HepG2 (cell line): Measurements from ENCODE around the gene CBLB. TPM values are rescaled to one million over a fixed set of nuclear protein-coding genes. Genes with fewer than 3 reads are reported as not detected.

Experiments
- AKAP8 ChIP-seq: sonication (generic); formaldehyde crosslinking; IDR thresholded peaks from 2 replicates; pipeline ENCODE4 v1.5.1; 2020; ENCODE audit warnings: mild to moderate bottlenecking, missing genetic modification reagents
- BCL3 ChIP-seq: sonication (generic); formaldehyde crosslinking; IDR thresholded peaks from 2 replicates; pipeline ENCODE4 v1.5.1; 2020; ENCODE audit warnings: mild to moderate bottlenecking, missing genetic modification reagents, moderate library complexity
- ETS1 ChIP-seq: sonication (generic); formaldehyde crosslinking; IDR thresholded peaks from 2 replicates; pipeline ENCODE4 v1.4.0; 2020; ENCODE audit warnings: missing genetic modification reagents
- KIAA2018 ChIP-seq: sonication (generic); formaldehyde crosslinking; IDR thresholded peaks from 2 replicates; pipeline ENCODE4 v1.5.0; 2020; ENCODE audit warnings: mild to moderate bottlenecking, missing genetic modification reagents, borderline replicate concordance
- PCBP1 ChIP-seq: fragments of 200-400 bp; formaldehyde crosslinking; IDR thresholded peaks from 2 replicates; pipeline ENCODE4 v1.6.1; 2017; ENCODE audit warnings: mild to moderate bottlenecking, low read depth, low read length, borderline replicate concordance
- RELA ChIP-seq: sonication (generic); formaldehyde crosslinking; IDR thresholded peaks from 2 replicates; pipeline ENCODE4 v1.4.0; 2020; ENCODE audit warnings: missing genetic modification reagents
- SOX5 ChIP-seq: IDR thresholded peaks from 2 replicates; pipeline ENCODE4 v1.6.1; 2016; ENCODE audit warnings: borderline replicate concordance
- STAT6 ChIP-seq: sonication (generic); formaldehyde crosslinking; IDR thresholded peaks from 2 replicates; pipeline ENCODE4 v1.4.0; 2020; ENCODE audit warnings: missing genetic modification reagents, mild to moderate bottlenecking, borderline replicate concordance
- polyA plus RNA-seq, 8 experiments: library from polyadenylated mRNA; depleted of rRNA in 3 of 8; stranded (reverse) in 7 of 8; unstranded in 1 of 8; fragments of >200 nt; fragmentation: Illumina TruSeq in 4 of 8; extraction: Trizol in 4 of 8; gene quantifications; 2 replicates each; pipeline versions ENCODE4 v1.2.1 to v1.2.3, GENCODE V29; 2011 to 2016; ENCODE audit warnings: low read depth in 4 of 8, missing spikeins in 1 of 8, mixed read lengths in 1 of 8; ENCODE audit not compliant: insufficient read depth in 1 of 8
- total RNA-seq, 5 experiments: library from RNA; depleted of rRNA; stranded (reverse); fragments of >200 nt; fragmentation: Illumina TruSeq; extraction: Trizol; gene quantifications; 2 replicates each; pipeline ENCODE4 v1.2.3, GENCODE V29; 2016; ENCODE audit warnings: low read depth in 1 of 5
- TF ChIP-seq, protein P1 (sequence below): IDR thresholded peaks from 2 replicates; pipeline ENCODE4 v1.4.0; 2020; ENCODE audit warnings: mild to moderate bottlenecking, missing genetic modification reagents

The CBLB gene
- total and polyA plus RNA-seq, 2 of the 13 experiments (the other 11 are each of a cell fraction or from before 2014, with no cell fraction given), result 9.8 to 16.4 TPM

DNA sequence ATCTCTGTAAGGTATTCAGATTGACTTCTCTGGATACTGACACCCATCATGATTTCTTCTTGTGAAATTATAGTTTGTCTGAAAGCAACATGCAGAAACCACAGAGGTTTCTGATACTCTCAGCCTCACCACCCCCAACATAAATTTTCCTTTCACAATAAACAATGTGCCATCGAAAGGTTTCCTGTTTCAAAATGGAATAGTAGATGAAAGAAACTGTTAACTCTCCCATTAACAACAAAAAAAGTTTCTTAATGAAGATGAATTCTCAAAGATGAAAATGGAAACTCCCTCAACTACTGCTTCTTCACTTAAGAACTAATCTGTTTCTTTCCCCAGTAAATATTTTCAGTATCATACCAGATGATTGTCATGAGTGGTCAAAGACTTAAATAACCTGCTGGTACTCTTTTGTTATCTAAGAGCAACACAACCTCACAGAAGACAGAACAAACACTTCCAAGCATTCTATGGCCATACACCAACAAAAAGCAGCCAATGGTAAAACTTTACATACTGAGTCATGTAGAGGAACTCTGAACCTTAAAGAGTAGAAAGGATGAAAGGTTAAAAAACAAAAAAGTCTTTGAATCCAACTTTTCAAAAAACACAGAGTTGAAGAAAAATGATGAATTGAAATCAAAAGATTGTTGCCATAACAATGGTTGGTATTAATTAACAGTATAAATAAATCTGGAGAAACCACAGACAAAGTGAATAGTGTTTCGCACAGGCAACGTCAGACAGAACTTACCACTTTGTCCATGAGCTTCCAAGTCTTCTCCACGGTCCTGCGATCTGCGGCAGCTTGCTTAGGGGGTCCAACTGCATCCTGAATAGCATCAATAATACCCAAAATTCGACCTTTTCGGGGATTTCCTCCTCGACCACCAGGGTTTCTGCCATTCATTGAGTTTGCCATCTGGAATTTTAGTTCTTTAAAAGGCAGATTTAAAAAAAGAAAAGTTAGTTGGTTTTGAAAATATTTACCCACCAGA is 1.9 kb downstream of the CBLB start (continued):
- TF ChIP-seq, protein P1, sequence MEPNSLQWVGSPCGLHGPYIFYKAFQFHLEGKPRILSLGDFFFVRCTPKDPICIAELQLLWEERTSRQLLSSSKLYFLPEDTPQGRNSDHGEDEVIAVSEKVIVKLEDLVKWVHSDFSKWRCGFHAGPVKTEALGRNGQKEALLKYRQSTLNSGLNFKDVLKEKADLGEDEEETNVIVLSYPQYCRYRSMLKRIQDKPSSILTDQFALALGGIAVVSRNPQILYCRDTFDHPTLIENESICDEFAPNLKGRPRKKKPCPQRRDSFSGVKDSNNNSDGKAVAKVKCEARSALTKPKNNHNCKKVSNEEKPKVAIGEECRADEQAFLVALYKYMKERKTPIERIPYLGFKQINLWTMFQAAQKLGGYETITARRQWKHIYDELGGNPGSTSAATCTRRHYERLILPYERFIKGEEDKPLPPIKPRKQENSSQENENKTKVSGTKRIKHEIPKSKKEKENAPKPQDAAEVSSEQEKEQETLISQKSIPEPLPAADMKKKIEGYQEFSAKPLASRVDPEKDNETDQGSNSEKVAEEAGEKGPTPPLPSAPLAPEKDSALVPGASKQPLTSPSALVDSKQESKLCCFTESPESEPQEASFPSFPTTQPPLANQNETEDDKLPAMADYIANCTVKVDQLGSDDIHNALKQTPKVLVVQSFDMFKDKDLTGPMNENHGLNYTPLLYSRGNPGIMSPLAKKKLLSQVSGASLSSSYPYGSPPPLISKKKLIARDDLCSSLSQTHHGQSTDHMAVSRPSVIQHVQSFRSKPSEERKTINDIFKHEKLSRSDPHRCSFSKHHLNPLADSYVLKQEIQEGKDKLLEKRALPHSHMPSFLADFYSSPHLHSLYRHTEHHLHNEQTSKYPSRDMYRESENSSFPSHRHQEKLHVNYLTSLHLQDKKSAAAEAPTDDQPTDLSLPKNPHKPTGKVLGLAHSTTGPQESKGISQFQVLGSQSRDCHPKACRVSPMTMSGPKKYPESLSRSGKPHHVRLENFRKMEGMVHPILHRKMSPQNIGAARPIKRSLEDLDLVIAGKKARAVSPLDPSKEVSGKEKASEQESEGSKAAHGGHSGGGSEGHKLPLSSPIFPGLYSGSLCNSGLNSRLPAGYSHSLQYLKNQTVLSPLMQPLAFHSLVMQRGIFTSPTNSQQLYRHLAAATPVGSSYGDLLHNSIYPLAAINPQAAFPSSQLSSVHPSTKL (CRISPR knock-in tag), result peak; percentile 69
- TF ChIP-seq BCL3 (CRISPR knock-in tag), result no peak
- no peak for TF ChIP-seq ETS1 (CRISPR knock-in tag)
- TF ChIP-seq STAT6 (CRISPR knock-in tag), result no peak
- TF ChIP-seq KIAA2018 (CRISPR knock-in tag), result no peak
- peak; percentile 91; the same call in 1 of the 2 replicates for TF ChIP-seq SOX5 (CRISPR knock-in tag)
- TF ChIP-seq AKAP8 (CRISPR knock-in tag), result no peak
- no peak for TF ChIP-seq RELA (CRISPR knock-in tag)
- no peak for TF ChIP-seq PCBP1
